ENCODE results near the gene TOP2A. TPM values are rescaled to one million over a fixed set of nuclear protein-coding genes. Genes with fewer than 3 reads are reported as not detected.

The TOP2A gene
- total RNA-seq, 3 donors from 2014 or later (not counting 1 experiment from before 2014, with no cell fraction given), result 2.0 to 6.4 (median 4.6) TPM

DNA sequence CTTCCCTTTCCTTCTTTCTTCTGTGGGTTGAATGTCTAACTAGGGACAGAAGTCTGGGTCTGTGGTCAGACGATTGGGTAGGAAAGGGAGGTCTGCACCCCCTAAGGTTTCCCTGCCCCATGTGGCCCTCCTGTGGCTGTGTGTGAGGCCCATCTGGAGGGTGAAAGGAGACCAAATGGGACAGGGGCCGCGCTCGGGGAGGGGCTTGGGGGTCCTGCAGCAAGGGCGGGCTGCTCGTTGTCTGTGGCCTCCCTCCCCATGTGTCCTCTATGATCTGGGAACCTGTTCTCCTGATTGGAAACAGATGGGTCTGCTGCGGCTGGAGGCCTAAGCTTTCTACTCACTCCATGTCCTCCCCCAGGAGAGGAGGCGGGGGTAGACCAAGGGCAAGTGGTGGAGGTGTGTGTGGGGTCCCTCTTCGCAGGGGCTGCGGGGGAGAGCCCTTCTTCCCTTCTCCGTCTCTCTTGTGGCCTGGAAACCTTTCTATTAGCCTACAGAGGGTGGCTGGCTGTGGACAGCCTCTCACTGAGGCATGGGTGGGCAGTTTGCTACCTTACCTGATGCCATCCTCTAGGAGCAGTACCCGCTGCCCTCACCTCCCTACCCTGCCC is 44.1 kb upstream of the TOP2A start:
- no peaks in the 10 kb centered on the region for H3K9me3 ChIP-seq (ENCODE audit: control insufficient read depth, insufficient read depth, low read length)
- WGBS (ENCODE audit: insufficient coverage), result 80% methylated on average over 10 of the region's 12 CpGs
- no peak overlapping the region for H3K4me3 Mint-ChIP-seq
- H3K36me3 Mint-ChIP-seq, result no peaks in the 10 kb centered on the region
- no peaks in the 10 kb centered on the region for H3K36me3 ChIP-seq (ENCODE audit: control insufficient read depth, insufficient read depth, low read length)
- intact Hi-C loops (cut with micrococcal nuclease), result no loop called here
- no peaks in the 10 kb centered on the region for H3K4me1 Mint-ChIP-seq
- no peak overlapping the region for H3K4me3 ChIP-seq (ENCODE audit: low read length)
- no peaks in the 10 kb centered on the region for H3K27me3 ChIP-seq (ENCODE audit: control insufficient read depth, insufficient read depth, low read length)
- H3K27me3 Mint-ChIP-seq (ENCODE audit: low read depth in 2 of 2), result peaks cover 0 to 6% of the 10 kb centered on the region in 2 donors
- no peaks in the 10 kb centered on the region for H3K4me1 ChIP-seq (ENCODE audit: control insufficient read depth, insufficient read depth, low read length)
- no peak overlapping the region for H3K27ac ChIP-seq (ENCODE audit: low read length)
- TF ChIP-seq, protein P1, sequence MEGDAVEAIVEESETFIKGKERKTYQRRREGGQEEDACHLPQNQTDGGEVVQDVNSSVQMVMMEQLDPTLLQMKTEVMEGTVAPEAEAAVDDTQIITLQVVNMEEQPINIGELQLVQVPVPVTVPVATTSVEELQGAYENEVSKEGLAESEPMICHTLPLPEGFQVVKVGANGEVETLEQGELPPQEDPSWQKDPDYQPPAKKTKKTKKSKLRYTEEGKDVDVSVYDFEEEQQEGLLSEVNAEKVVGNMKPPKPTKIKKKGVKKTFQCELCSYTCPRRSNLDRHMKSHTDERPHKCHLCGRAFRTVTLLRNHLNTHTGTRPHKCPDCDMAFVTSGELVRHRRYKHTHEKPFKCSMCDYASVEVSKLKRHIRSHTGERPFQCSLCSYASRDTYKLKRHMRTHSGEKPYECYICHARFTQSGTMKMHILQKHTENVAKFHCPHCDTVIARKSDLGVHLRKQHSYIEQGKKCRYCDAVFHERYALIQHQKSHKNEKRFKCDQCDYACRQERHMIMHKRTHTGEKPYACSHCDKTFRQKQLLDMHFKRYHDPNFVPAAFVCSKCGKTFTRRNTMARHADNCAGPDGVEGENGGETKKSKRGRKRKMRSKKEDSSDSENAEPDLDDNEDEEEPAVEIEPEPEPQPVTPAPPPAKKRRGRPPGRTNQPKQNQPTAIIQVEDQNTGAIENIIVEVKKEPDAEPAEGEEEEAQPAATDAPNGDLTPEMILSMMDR (IDR thresholded peaks at IDR 0.05), result no peak
- ATAC-seq (no peak), DNase-seq (no peak)
- H3K9me3 Mint-ChIP-seq, result no peaks in the 10 kb centered on the region
- H3K27ac Mint-ChIP-seq, result no peak overlapping the region

DNA sequence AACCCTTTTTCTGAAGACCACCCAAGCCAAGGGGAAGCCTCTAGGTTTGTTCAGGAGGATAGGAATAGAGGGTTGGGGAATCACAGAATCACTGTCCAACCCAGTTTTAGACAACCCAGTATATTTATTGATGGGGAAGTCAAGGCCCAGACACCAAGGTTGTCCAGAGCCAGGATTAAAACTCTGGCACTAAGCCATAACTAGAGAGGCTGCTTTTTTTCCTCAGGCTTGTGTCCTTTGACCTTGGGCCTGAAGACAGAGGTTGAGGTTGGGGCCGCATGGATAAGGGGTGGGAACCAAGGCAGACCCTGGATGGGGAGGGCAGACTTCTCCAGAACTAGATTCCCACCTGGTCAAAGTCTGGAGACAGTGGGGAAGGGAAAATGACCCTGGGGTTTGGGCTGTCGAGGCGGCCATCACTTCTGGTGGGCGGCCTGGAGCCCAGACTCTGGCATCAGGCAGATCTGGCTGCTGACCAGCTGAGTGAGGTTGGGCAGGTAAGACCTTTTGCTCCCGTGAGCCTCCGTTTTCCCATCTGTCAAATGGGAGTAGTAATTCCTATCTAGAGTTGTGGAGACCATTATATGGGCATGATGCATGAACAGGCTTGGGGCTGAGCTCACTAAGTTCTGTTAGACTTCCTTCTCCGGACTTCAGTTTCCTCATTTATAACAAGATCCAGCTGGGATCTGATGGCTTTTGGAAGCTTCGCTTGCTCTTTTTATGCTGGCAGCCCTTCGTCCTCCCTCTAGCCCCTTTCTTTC is 43.5 kb upstream of the TOP2A start:
- H3K4me1 Mint-ChIP-seq, result no peaks in the 10 kb centered on the region
- no peaks in the 10 kb centered on the region for H3K9me3 Mint-ChIP-seq
- H3K27ac Mint-ChIP-seq, result no peak overlapping the region

DNA sequence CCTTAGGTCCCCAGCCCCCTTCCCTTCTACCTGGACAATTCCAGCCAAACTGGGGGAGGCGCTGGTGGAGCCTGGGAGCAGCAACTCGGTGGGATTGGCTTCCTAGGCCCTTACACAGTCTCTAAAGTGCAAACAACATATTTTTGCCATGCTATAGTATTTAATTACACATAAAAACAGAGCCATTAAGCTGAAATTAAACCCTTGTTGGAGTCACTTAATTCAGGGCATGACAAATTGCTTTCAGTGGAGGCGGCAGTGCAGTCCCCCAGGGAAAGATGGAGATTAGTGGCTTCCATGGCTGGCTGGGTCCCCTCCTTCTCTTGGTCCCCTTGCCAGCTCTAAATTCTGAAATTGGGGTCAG is 42.9 kb upstream of the TOP2A start:
- TF ChIP-seq, protein P1 (IDR thresholded peaks at IDR 0.05), result no peak
- Histone ChIP-seq H3K27me3 (ENCODE audit: control insufficient read depth, insufficient read depth, low read length) (no peaks in the 10 kb centered on the region), H3K4me3 (ENCODE audit: low read length) (no peak overlapping the region), H3K9me3 (ENCODE audit: control insufficient read depth, insufficient read depth, low read length) (no peaks in the 10 kb centered on the region), H3K27ac (ENCODE audit: low read length) (no peak overlapping the region), H3K4me1 (ENCODE audit: control insufficient read depth, insufficient read depth, low read length) (no peaks in the 10 kb centered on the region), H3K36me3 (ENCODE audit: control insufficient read depth, insufficient read depth, low read length) (peaks cover 5% of the 10 kb centered on the region)
- no peaks in the 10 kb centered on the region for H3K36me3 Mint-ChIP-seq
- DNase-seq (no peak), ATAC-seq (no peak)
- H3K27me3 Mint-ChIP-seq (ENCODE audit: low read depth in 2 of 2), result peaks cover 0 to 2% of the 10 kb centered on the region in 2 donors
- H3K4me3 Mint-ChIP-seq, result no peak overlapping the region
- H3K4me1 Mint-ChIP-seq, result no peaks in the 10 kb centered on the region
- WGBS (ENCODE audit: insufficient coverage), result 93% methylated on average over 3 of the region's 3 CpGs
- no peaks in the 10 kb centered on the region for H3K9me3 Mint-ChIP-seq
- H3K27ac Mint-ChIP-seq, result no peak overlapping the region
- intact Hi-C loops (cut with micrococcal nuclease), result no loop called here

More for the DNA sequence above, 43.5 kb upstream of the TOP2A start:
- H3K27ac ChIP-seq (ENCODE audit: low read length), result no peak overlapping the region
- DNase-seq (no peak), ATAC-seq (no peak)
- H3K36me3 ChIP-seq (ENCODE audit: control insufficient read depth, insufficient read depth, low read length), result peaks cover 3% of the 10 kb centered on the region
- TF ChIP-seq, protein P1 (IDR thresholded peaks at IDR 0.05), result no peak
- no peak overlapping the region for H3K4me3 ChIP-seq (ENCODE audit: low read length)
- WGBS (ENCODE audit: insufficient coverage), result 97% methylated on average over 9 of the region's 9 CpGs
- H3K4me1 ChIP-seq (ENCODE audit: control insufficient read depth, insufficient read depth, low read length), result no peaks in the 10 kb centered on the region
- H3K4me3 Mint-ChIP-seq, result no peak overlapping the region
- H3K27me3 ChIP-seq (ENCODE audit: control insufficient read depth, insufficient read depth, low read length), result no peaks in the 10 kb centered on the region
- no peaks in the 10 kb centered on the region for H3K36me3 Mint-ChIP-seq
- intact Hi-C loops (cut with micrococcal nuclease), result no loop called here
- peaks cover 0 to 2% of the 10 kb centered on the region in 2 donors for H3K27me3 Mint-ChIP-seq (ENCODE audit: low read depth in 2 of 2)
- H3K9me3 ChIP-seq (ENCODE audit: control insufficient read depth, insufficient read depth, low read length), result no peaks in the 10 kb centered on the region

Data from natural killer cell (primary cell).